Common myeloid progenitor, CD34-positive (primary cell): ENCODE results near the gene TBC1D2. TPM values are rescaled to one million over a fixed set of nuclear protein-coding genes. Genes with fewer than 3 reads are reported as not detected.
A peak's percentile ranks its signal among the peaks of the same experiment; 100 is the strongest.

Source experiments
- CTCF ChIA-PET: fragments of 350-600 bp; sonication (Branson Sonifier 250); formaldehyde crosslinking; loops from one replicate; lab custom pipeline; 2021; ENCODE audit warnings: antibody characterized with exemption; lab: Charles Lee
- POLR2A ChIA-PET: fragments of 350-600 bp; sonication (Branson Sonifier 250); formaldehyde crosslinking; loops from one replicate; lab custom pipeline; 2021; ENCODE audit warnings: antibody characterized with exemption; lab: Charles Lee
- DNase-seq, 3 donors: peaks; one replicate each; pipeline versions ENCODE4 v3.0.0 to v3.0.0-alpha.2; 2013
- H3K27ac ChIP-seq, 2 experiments: 1 replicate in 1 of 2; 2 replicates in 1 of 2; pipeline ENCODE4 v1.7.0; 2013; ENCODE audit warnings: inconsistent platforms in 2 of 2, low read length in 2 of 2, mild to moderate bottlenecking in 2 of 2, low read depth in 1 of 2, moderate library complexity in 1 of 2; ENCODE audit not compliant: severe bottlenecking in 2 of 2, insufficient read depth in 1 of 2, poor library complexity in 1 of 2
- H3K27me3 ChIP-seq, 5 experiments: replicated peaks in 2 of 5; 1 replicate in 3 of 5; 2 replicates in 2 of 5; pipeline versions ENCODE4 v1.6.1 to v1.7.0; 2013; ENCODE audit warnings: low read length in 4 of 5, mild to moderate bottlenecking in 2 of 5, moderate library complexity in 2 of 5, inconsistent platforms in 1 of 5; ENCODE audit not compliant: insufficient read depth in 5 of 5, control insufficient read depth in 4 of 5
- H3K36me3 ChIP-seq, 4 experiments: 1 replicate in 2 of 4; 2 replicates in 2 of 4; pipeline versions ENCODE4 v1.6.1 to v1.7.0; 2013; ENCODE audit warnings: low read length in 3 of 4, control low read depth in 1 of 4, mild to moderate bottlenecking in 1 of 4; ENCODE audit not compliant: control insufficient read depth in 4 of 4, insufficient read depth in 4 of 4
- H3K4me1 ChIP-seq, 4 experiments: 1 replicate in 3 of 4; 2 replicates in 1 of 4; pipeline versions ENCODE4 v1.6.1 to v1.7.1; 2013; ENCODE audit warnings: low read length in 3 of 4, mild to moderate bottlenecking in 3 of 4, control low read depth in 1 of 4, inconsistent platforms in 1 of 4, moderate library complexity in 1 of 4; ENCODE audit not compliant: control insufficient read depth in 4 of 4, insufficient read depth in 4 of 4; ENCODE audit errors: control extremely low read depth in 1 of 4
- H3K4me3 ChIP-seq, 7 experiments: 1 replicate in 4 of 7; 2 replicates in 3 of 7; pipeline versions ENCODE4 v1.5.1 to v1.7.0; 2013; ENCODE audit warnings: mild to moderate bottlenecking in 7 of 7, low read length in 6 of 7, moderate library complexity in 6 of 7, inconsistent platforms in 2 of 7, low read depth in 2 of 7, control low read depth in 1 of 7; ENCODE audit not compliant: insufficient read depth in 4 of 7, control insufficient read depth in 1 of 7; ENCODE audit errors: extremely low read depth in 1 of 7
- H3K9me3 ChIP-seq, 5 experiments: 1 replicate in 4 of 5; 2 replicates in 1 of 5; pipeline versions ENCODE4 v1.6.1 to v1.7.1; 2013; ENCODE audit warnings: low read length in 4 of 5, mild to moderate bottlenecking in 2 of 5, inconsistent platforms in 1 of 5, low read depth in 1 of 5, moderate library complexity in 1 of 5; ENCODE audit not compliant: control insufficient read depth in 4 of 5, insufficient read depth in 2 of 5; ENCODE audit errors: control extremely low read depth in 1 of 5
- WGBS: methylation state at CpG from one replicate; pipeline ENCODE4 v1.1.5; 2013; ENCODE audit not compliant: insufficient coverage; 5-methylcytosine and 5-hydroxymethylcytosine counted together
- polyA plus RNA-seq: library from polyadenylated mRNA; unstranded; fragments of 120-200 nt; gene quantifications from one replicate; pipeline ENCODE4 v1.2.1, GENCODE V29; 2013

Gene TBC1D2, protein sequence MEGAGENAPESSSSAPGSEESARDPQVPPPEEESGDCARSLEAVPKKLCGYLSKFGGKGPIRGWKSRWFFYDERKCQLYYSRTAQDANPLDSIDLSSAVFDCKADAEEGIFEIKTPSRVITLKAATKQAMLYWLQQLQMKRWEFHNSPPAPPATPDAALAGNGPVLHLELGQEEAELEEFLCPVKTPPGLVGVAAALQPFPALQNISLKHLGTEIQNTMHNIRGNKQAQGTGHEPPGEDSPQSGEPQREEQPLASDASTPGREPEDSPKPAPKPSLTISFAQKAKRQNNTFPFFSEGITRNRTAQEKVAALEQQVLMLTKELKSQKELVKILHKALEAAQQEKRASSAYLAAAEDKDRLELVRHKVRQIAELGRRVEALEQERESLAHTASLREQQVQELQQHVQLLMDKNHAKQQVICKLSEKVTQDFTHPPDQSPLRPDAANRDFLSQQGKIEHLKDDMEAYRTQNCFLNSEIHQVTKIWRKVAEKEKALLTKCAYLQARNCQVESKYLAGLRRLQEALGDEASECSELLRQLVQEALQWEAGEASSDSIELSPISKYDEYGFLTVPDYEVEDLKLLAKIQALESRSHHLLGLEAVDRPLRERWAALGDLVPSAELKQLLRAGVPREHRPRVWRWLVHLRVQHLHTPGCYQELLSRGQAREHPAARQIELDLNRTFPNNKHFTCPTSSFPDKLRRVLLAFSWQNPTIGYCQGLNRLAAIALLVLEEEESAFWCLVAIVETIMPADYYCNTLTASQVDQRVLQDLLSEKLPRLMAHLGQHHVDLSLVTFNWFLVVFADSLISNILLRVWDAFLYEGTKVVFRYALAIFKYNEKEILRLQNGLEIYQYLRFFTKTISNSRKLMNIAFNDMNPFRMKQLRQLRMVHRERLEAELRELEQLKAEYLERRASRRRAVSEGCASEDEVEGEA
- polyA plus RNA-seq: 8.6 TPM

DNA sequence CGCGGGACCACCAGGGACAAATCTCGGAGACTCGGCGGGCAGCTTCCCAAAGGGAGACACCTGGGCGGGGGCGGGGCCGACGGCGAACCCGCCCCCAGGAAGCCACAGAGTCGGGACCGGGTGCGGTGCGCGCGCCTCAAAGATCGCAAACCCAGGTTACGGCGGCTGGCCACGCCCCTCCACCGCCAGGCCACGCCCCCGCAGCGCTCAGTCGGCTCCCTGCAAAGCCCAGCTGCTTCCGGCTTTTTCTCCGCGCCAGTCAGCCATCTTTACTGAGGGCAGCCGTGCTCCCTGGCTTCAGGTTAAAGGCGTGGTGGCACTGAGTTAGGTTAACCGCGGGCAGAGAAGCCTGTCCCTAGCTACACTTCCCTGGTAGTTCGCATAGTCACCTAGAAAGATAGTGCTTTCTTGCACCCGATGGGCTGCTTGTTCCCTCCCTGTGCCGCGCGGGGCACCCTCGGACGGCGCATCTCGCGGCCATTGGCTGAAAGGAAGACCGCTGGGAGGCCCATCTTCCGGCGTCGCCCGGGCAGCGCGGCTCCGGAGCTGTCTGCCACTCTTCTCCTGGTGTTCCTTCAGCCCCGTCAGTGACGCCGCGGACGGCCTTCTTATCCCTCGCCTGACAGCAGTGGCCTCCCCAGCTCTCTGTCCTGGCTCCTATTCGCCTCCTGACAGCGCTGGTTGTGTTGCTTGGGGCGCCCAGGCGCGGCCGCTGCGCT lies at the start of gene TBC1D2:
Gene TBC1D2 (minus strand): TSS at position 72 of the 719 bp plus-strand sequence. CDS start 108 bp downstream, outside the sequence.
- H3K9me3 ChIP-seq: no peaks in the 10 kb centered on the region
- CTCF ChIA-PET: interaction anchor here (0.7 to 4.0 kb wide), 12 partner anchors 8 to 204 kb away, joined by 3 to 19 read pairs (median 5); no protein-coding TSS in a partner anchor

DNA sequence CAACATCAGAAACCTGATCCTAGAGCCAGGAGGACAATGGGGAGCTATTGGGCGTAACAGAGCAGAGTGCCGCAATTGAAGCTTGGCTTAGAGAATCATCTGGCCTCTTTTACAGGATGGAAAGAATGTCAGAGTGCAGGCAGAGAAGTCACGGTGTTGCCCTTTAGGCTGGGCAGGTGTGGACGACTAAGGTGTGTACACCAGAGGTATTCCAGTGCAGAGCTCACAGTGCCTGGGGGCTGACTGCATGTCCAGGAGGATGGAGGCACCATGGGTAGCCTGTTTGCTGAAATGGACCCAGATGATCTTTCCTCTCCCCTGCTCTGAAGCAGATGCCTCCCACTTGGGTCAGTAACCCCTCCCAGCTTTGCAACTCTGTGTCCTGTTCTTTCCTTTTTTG lies 48.9 kb upstream of the TBC1D2 start:
- no peak overlapping the region for H3K27ac ChIP-seq
- no peaks in the 10 kb centered on the region for H3K27me3 ChIP-seq
- no peaks in the 10 kb centered on the region for H3K9me3 ChIP-seq
- H3K4me3 ChIP-seq: no peak overlapping the region
- ChIA-PET CTCF (interaction anchor here (0.9 to 2.4 kb wide), 2 partner anchors 9 to 13 kb away, joined by 3 to 6 read pairs; no protein-coding TSS in a partner anchor), POLR2A (no interaction called here)
- no peaks in the 10 kb centered on the region for H3K4me1 ChIP-seq
- DNase-seq: no peak
- H3K36me3 ChIP-seq: no peaks in the 10 kb centered on the region
- 100% methylated on average over 2 of the region's 4 CpGs for WGBS

More for the DNA sequence above, at the start of gene TBC1D2:
- H3K4me3 ChIP-seq: peak within 1 kb of the TSS; percentile 87 to 97 (median 94)
- peaks cover 0 to 11% (median 4%) of the 10 kb centered on the region in 4 experiments for H3K36me3 ChIP-seq
- H3K27me3 ChIP-seq: peaks cover 0 to 4% (median 0%) of the 10 kb centered on the region in 5 experiments
- POLR2A ChIA-PET: interaction anchor here (0.8 to 1.5 kb wide), 2 partner anchors 8 to 137 kb away, joined by 3 to 5 read pairs; partner anchors contain the start of gene TRIM14
- WGBS: under 1% methylated on average over 59 of the region's 64 CpGs
- peak; percentile 96 to 98 (median 98) for DNase-seq
- H3K4me1 ChIP-seq: peaks cover 6 to 30% (median 27%) of the 10 kb centered on the region in 4 experiments
- H3K27ac ChIP-seq: peak within 1 kb of the TSS; percentile 66 to 88

DNA sequence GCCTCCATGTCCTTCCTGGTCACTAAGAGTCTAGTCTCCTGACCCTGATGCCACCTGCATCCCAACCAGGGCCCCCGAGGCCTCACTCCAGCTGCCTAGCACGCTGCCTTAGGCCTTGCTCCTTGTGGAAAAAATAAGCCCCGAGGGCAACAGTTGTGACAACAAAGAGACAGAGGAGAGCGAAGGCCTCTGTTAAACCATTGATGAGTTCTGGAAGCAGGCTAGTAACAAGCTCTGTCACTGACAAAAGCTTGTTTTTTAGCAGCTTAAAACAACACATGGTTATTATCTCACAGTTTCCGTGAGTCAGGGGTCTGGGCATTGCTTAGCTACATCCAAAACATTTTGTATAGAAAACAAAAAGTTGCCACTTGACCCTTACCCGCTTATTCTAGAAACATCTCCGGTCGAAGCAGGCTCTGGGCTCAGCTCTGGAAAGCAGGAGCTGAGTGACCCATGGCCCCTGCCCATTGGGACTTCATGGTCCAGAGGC lies 48.2 kb upstream of the TBC1D2 start:
- Histone ChIP-seq H3K36me3 (no peaks in the 10 kb centered on the region), H3K4me3 (no peak overlapping the region), H3K4me1 (no peaks in the 10 kb centered on the region), H3K27me3 (no peaks in the 10 kb centered on the region), H3K9me3 (no peaks in the 10 kb centered on the region), H3K27ac (no peak overlapping the region)
- no peak for DNase-seq
- POLR2A ChIA-PET: no interaction called here
- WGBS: 98% methylated on average over 8 of the region's 8 CpGs
- CTCF ChIA-PET: interaction anchor here (0.9 to 2.4 kb wide), 2 partner anchors 9 to 12 kb away, joined by 3 to 6 read pairs; no protein-coding TSS in a partner anchor

- Histone ChIP-seq H3K36me3 (no peaks in the 10 kb centered on the region), H3K4me3 (no peak overlapping the region), H3K4me1 (no peaks in the 10 kb centered on the region), H3K27ac (no peak overlapping the region), H3K27me3 (no peaks in the 10 kb centered on the region), H3K9me3 (no peaks in the 10 kb centered on the region)
- DNase-seq: no peak
- ChIA-PET POLR2A (no interaction called here), CTCF (interaction anchor here (0.6 to 2.4 kb wide), 2 partner anchors 10 to 386 kb away, joined by 3 to 6 read pairs; no protein-coding TSS in a partner anchor)
- 97% methylated on average over 13 of the region's 13 CpGs for WGBS
Measured at GRCh38 chr9:98302938-98303632, 47.6 kb upstream of the TBC1D2 start.

DNA sequence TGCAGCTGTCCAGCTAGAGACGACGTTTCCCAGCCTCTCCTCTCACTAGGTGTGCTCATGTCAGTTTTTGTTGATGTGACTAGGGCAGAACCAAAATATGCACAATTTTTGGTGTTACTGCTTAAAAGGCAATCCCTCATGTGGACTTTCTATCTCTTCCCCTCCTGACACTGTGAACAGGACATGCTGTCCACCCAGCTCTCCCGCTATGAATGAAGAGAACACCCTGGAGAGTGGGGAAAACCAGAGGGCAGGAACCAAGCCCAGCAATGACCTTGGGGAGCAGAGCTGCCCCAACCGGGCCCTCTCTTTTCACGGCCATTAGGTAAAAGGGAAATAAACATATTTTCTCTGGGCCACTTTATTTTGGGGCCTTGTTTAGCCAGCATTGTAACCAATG lies 46.7 kb upstream of the TBC1D2 start:
- Histone ChIP-seq H3K36me3 (no peaks in the 10 kb centered on the region), H3K4me1 (no peaks in the 10 kb centered on the region), H3K27me3 (no peaks in the 10 kb centered on the region), H3K9me3 (no peaks in the 10 kb centered on the region), H3K27ac (no peak overlapping the region), H3K4me3 (no peak overlapping the region)
- POLR2A ChIA-PET: no interaction called here
- CTCF ChIA-PET: no interaction called here
- 94% methylated on average over 4 of the region's 5 CpGs for WGBS
- DNase-seq: no peak

- WGBS: 94% methylated on average over 2 of the region's 3 CpGs
- ChIA-PET CTCF (interaction anchor here (0.8 kb wide), 1 partner anchor 475 kb away, joined by 3 read pairs; no protein-coding TSS in a partner anchor), POLR2A (no interaction called here)
- H3K27ac ChIP-seq: no peak overlapping the region
- H3K36me3 ChIP-seq: no peaks in the 10 kb centered on the region
- no peak overlapping the region for H3K4me3 ChIP-seq
- DNase-seq: no peak
- no peaks in the 10 kb centered on the region for H3K9me3 ChIP-seq
- no peaks in the 10 kb centered on the region for H3K27me3 ChIP-seq
- H3K4me1 ChIP-seq: no peaks in the 10 kb centered on the region
Measured at GRCh38 chr9:98300611-98301010, 45.2 kb upstream of the TBC1D2 start.
